Measurements from ENCODE around the gene AFAP1.

The AFAP1 gene

GRCh38 chr4:7902101-7902553, 37.5 kb downstream of the AFAP1 start:
- H3K4me3 ChIP-seq (ENCODE audit: low read depth, low read length), result no peak overlapping the region
- no peak for TF ChIP-seq CTCF (IDR thresholded peaks at IDR 0.05; ENCODE audit: control insufficient read depth, extremely low read depth, insufficient read depth)
- no peak for DNase-seq (ENCODE audit: low read depth)

- no peak for DNase-seq (ENCODE audit: low read depth)
- no peak for TF ChIP-seq CTCF (IDR thresholded peaks at IDR 0.05; ENCODE audit: control insufficient read depth, extremely low read depth, insufficient read depth)
- H3K4me3 ChIP-seq (ENCODE audit: low read depth, low read length), result no peak overlapping the region
Observed at GRCh38 chr4:7901311-7901885, 38.3 kb downstream of the AFAP1 start.

GRCh38 chr4:7900334-7900909, 39.2 kb downstream of the AFAP1 start:
- TF ChIP-seq CTCF (IDR thresholded peaks at IDR 0.05; ENCODE audit: control insufficient read depth, extremely low read depth, insufficient read depth), result no peak
- no peak overlapping the region for H3K4me3 ChIP-seq (ENCODE audit: low read depth, low read length)
- no peak for DNase-seq (ENCODE audit: low read depth)

GRCh38 chr4:7899184-7899869, 40.3 kb downstream of the AFAP1 start:
- DNase-seq (ENCODE audit: low read depth), result no peak
- no peak overlapping the region for H3K4me3 ChIP-seq (ENCODE audit: low read depth, low read length)
- no peak for TF ChIP-seq CTCF (IDR thresholded peaks at IDR 0.05; ENCODE audit: control insufficient read depth, extremely low read depth, insufficient read depth)

- DNase-seq (ENCODE audit: low read depth), result no peak
- H3K4me3 ChIP-seq (ENCODE audit: low read depth, low read length), result no peak overlapping the region
- no peak for TF ChIP-seq CTCF (IDR thresholded peaks at IDR 0.05; ENCODE audit: control insufficient read depth, extremely low read depth, insufficient read depth)
Observed at GRCh38 chr4:7898385-7898784, 41.3 kb downstream of the AFAP1 start.

DNA sequence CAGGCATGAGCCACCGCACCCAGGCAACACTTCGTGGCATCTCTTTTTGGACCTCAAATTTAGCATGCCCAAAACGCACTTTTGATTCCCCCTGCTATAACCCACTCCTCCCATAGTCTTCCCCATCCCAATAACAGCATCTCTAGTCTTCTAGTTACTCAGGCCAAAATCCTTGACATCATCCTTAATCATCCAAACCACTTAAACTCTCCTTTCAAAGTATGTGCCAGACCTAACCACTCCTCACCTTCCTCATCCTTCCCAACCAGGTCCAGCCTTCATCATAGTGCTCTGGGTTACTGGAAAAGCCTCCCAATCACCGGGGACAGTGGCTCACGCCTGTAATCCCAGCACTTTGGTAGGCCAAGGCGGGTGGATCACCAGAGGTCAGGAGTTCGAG, 41.9 kb downstream of the AFAP1 start:
- TF ChIP-seq CTCF (IDR thresholded peaks at IDR 0.05; ENCODE audit: control insufficient read depth, extremely low read depth, insufficient read depth), result no peak
- no peak overlapping the region for H3K4me3 ChIP-seq (ENCODE audit: low read depth, low read length)
- DNase-seq (ENCODE audit: low read depth), result no peak

Data from LNCaP clone FGC (cell line).